HG03460 (cell line): Measurements from ENCODE around the gene CRY1.

ENCODE experiments used
- ATAC-seq: cut with Tn5 transposase; IDR thresholded peaks from one replicate; pipeline ENCODE4 v1.9.1; 2021; ENCODE audit not compliant: unreplicated experiment

The CRY1 gene

DNA sequence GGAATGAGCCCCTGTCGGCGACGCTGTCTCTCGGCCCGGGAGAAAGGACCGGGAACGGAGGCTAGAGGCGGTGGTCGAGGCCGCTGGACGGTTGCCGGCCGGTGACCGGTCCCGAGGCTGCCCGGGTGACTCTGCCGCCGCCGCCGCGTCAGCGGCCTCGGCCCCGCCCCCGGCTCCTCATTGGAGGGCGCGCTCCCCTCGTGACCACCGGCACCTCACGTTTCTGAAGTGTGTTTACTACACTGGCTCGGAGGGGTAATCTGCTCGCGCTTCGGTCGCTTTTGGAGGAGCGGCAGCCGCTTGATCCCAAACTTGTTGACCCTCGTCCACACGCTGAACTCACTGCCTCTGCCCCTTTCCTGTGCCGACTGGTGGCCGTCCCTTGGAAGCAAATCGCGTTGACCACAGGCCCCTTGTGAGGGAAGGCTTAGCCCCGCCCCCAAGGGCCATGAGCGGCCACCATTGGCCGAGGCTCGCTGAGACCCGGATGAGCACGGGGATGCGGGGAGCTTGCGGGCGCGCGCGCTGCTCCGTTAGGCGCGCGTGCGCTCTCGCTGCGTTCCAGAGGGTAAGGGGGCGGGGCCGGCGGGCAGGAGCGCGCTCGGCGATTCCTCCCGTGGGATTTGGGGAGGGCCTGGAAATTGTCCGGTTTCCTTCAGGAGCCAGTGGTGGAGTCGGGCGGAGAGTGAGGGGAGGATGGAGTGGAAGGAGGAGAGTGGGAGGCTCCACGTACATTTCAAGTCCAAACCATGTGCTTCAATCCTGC lies at the start of gene CRY1:
TSS of gene CRY1 (minus strand) at position 133 of the 766 bp plus-strand sequence. CDS start 588 bp downstream, outside the sequence.
- ATAC-seq: peak; percentile 86

DNA sequence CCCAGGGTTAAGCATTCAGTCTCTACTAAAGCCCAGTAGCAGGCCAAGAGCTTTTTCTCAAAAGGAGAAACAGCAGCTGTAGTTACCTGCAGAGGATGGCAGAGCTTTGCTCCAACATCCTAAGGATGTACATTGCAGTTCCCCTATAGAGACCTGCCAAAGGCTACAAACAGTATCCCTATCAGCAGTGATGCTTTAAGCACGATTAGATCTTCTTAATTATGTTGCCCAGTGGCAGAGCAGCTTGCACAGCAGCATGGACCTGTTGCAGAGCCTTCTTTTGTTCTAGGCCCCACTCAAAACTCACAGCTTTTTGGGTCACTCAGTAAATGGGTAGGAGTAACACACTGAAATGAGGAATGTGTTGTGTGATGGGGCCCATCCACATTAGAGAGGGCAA lies 46.4 kb upstream of the CRY1 start:
- no peak for ATAC-seq

DNA sequence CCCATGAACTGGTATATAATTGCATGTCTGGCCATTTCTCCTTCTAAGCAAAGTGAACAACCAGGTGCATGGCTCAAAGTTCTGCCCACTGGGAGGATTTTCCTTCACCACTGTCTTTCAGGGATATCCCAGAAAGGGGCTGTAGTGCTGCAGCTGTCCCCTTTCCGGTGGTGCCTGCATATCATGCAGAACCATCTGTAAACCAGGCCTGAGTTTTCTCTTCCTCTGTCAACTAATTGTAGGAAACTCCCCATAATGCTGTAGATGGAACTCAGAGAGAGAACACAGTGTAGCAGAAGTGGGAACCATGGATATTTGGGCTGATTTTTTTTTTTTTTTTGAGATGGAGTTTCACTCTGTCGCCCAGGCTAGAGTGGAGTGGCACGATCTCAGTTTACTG lies 45.6 kb upstream of the CRY1 start:
- no peak for ATAC-seq

DNA sequence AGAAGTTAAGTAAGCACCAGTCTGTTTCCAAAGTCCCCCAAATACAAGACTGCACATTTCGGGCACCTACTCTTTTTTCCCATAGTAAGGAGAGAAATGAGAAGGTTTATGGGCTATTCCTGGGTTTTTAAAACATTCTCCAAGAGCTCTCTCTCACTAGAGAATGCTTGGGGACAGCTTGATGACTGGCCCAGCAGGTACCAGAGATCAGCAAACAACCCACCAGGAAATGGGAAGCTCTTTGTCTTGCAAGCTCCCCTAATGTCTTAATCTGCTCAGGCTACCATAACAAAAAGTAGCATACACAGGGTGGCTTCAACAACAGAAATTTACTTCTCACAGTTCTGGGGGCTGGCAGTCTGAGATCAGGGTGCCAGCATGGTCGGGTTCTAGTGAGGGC lies 41.8 kb upstream of the CRY1 start:
- no peak for ATAC-seq

DNA sequence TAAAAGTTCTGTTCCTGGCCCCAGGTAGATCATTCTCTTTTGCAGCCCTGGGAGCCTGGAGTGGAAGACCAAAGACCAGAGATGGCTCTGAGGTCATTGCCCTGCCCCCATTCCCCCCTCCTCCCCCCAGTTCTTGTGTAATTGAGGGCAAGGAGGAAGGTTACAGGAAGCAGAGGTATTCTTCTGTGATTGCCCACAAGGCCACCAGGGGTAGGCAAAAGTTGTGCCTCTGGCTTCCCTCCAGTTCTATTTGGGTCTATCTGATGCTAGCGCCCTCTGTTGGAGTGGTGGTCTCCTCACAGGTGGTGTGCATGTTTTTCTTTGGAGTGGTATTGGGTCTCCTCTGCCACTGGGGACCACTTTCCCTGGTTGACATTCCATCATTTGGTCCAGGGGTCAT lies 41.2 kb upstream of the CRY1 start:
- ATAC-seq: no peak

DNA sequence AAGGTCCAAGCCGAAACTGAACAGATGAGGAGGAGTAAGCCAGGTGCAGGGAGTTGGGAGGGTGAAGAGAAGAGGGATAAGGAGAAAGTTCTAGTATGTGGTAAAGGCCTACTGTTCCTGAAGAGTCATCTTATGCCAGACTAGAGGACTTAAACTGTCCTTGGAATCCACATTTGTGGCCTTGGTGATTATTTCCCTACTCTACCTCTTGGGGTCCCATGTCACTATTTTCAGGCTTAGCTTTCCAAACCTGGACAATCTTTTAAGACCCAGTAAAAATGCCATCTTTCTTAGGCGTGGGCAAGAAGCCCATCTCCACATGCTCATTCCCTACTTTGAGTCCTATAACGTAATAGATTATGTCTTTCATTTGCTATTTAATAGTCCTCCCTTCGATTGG lies 40.1 kb upstream of the CRY1 start:
- ATAC-seq: no peak

DNA sequence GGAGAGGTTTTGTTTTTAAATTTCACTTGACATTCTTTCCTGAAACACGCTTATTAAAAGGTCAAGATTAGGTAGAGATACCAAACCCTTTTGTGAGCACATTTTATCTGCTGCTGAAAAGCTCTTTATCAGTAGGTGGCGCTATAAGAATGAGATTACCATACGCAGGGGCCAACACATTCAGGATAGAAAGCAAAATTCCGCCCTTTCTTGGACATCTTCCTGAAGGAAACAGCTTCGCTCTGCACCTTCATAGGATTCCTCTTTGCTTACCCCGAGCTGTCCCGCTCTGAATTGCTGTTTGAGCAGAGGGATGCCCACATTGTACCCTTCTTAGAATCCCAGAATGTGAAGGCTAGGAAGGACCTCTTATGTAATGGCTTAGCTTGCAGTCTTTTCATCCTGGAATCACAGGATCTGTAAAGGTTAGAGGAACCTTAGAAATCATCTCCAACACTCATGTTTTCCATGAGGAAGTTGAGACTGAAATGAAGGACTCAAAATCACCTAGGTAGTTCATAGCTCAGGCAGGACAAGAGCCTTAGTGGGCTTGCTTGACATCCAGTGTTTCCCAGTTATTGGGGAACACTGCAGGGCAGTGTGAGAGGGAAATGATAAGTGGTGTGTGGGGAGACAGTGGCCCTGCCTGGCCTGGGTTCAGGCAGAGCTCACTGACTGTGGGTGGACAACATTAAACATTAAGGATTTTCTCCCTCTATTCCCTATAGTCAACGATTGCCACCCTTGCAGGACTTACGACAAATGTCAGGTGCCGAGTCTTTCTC lies 38.7 kb upstream of the CRY1 start:
- ATAC-seq: no peak

DNA sequence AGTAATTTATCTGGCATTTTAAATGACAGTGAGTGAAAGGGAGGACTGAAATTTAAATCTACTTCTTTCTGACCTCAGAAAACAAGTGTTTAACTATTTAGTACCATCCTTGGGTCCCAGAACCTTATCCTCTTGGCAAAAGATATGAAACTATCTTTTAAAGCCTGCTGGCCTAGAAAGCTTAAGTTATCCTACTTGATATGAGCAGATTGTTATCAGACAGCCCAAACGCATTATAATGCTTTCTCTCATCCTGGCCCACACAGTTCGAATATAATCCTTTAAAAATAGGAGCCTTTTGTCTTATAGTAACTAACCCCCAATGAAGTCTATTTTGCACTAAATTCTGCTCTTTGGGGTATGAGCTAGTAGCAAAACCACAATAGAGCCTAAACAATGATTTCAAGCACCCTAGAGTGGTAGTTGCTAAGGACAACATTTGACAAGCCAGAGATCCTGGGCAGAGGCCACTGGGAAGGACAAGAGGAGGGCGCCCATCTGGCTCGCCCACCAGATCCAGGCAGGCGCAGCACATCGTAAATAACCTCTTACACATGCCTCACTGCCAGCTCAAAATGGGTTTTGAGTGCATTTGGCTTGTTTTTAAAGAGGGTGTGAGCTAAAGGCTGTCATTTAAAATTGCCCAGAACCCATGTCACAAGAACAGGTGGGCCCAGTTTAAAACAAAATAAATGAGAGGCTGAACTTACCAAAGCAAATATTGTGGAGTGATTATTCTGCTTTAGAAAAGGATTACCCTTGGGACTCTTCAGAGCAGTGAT lies 37.7 kb upstream of the CRY1 start:
- ATAC-seq: no peak

DNA sequence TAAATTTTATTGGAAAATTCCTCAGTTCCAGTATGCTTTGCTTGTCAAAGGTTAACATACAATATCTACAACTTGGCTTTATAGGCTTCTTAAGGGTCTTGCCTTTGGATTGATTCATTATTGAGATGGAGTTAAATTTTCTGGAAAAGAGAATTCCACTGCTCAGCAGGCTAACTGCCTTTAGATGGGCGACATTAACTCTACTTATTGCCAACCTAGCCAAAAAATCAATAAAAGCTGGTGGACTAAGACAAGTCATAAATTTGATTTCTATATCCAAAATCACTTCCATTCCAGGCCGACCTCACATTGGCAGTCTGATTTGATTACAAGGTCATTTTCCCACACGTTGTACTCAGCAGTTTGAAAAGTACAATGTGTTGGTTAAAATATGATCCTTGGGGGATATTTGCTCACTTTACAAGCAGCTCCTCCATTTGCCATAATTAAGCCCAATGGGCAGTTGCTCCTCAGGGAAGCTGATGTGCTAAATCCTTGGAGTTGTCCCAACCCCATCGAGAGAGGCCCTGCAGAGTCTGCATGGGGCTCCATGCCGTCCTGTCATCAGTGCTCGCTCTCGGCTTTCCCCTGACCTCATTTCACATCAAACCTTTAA lies 36.1 kb upstream of the CRY1 start:
- ATAC-seq: no peak

DNA sequence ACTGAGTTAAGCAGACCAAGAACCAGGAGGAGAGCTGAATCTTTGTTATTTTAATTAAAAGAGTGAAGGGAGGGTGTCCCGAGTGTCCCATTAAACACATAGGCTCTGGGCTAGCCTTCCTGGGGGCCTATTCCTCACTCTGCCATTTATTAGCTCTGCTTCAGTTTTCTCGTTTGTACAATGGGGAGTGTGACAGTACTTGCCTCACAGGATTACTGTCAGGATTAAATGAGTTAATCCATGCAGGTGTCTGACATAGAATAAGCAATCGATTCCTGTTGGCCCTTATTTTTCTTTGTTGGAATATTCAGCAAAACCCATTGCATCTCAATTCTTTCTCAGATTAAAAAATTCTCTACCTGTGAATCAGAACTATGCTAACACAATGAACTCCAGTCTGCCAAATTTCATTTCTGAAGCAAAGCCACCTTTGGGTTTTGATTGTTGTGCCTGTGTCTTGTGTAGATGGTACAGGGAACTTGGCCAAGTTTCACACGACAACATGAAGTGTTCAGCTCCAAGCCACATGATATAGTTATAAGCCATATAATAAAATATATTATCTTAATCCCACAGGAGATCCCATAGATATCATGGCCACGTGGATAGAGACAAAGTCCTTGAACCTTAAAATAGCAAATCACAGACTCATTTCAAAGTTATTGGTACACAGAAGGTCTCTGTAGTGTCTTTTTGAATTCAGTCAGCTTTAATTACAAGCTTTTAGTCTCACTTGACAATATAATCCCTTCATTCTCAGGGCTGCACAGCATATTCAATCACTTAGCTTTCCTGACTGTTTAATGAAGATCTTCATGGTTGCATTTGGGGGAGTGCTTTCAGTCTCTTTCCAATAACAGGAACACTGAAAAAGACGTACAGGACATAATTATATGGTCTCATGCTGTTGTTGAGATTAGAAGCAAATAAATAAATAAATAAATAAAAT lies 34.4 kb upstream of the CRY1 start:
- no peak for ATAC-seq

DNA sequence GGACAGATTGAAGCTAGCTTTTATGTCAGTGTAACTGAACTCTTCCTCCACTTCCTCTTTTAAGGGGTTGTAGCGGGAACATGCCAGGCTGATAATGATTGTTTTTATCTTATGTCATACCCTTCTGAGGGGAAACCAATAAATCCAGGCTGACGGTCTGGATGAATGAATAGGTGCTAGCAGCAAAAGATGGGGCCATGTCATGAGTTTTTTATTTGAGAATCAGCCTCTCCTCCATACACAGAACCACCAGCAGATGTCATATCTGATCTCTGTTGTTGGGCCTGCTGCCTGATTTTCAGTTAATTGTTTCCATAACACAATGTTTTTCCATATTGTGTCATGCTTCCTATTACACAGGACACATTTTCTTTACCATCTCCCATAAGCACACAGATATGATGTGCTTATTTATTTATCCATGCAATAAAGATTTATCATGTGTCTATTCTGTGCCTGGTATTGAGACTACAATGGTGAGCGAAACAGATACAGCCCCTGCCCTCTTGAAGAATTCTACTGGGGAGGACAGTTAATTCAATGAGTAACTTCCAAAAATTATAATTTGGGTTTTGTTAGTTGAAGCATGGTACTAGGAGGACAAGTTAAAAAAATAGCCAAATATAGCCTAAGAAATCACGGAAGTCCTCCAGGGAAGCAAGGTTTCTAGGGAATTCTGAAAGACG lies 33.6 kb upstream of the CRY1 start:
- ATAC-seq: no peak

DNA sequence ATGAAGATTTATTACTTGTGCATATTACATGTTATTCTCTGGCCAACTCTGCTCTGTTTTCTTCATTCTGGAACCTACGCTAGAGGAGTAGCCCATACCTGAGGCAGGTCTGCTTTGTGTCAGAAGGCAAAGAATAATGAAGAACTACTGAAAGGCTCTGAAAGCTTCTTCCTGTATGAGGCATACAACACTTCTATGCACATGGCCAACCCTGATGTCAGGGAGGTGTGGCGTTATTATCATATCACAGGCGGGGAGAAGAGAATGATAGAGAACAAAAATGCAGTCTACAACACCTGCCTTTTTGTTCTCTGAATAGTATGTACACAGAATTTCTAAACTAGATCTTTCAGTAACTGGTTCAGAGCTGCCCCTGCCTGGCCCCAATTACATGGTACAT lies 32.5 kb upstream of the CRY1 start:
- ATAC-seq: no peak

DNA sequence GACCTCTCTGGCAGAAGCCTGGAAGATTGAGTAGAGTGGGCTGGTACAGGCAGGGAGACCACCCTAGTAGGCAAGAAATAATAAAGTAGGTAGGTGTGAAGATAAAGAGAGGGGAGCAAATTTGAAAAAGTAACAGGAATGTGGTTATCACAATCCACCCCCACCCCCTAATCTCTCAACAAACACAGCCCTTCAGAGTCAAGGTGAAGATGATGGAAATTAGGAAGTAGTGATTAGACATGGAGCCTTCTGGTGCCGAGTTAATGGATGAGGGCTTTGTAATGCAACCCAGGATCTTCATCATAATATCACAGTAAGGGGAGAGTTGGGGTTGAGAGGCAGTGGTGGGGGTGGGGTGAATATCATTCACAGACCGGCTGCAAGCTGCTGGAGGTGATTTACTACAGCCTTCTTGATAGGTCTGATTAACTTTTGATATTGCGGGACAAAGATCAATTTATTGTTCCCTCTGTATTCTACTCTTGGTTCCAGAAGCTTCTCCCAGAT lies 29.2 kb upstream of the CRY1 start:
- no peak for ATAC-seq

DNA sequence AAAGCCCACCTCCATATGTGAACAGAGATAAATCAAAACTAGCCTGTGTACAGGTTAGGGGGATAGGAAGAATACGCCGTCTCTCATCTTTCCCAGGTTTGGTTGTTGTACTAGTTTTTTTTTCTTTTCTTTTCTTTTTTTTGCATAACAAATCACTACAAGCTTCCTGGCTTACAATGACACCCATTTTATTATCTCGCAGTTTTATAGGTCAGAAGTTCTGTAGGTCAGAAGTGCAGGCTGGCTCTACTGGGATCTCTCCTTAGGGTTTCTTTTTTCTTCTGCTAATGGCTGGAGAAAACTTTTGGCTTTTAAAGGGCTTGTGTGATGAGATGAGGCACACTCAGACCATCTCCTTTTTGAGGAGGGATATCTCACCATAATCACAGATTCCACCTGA lies 25.7 kb upstream of the CRY1 start:
- ATAC-seq: no peak

DNA sequence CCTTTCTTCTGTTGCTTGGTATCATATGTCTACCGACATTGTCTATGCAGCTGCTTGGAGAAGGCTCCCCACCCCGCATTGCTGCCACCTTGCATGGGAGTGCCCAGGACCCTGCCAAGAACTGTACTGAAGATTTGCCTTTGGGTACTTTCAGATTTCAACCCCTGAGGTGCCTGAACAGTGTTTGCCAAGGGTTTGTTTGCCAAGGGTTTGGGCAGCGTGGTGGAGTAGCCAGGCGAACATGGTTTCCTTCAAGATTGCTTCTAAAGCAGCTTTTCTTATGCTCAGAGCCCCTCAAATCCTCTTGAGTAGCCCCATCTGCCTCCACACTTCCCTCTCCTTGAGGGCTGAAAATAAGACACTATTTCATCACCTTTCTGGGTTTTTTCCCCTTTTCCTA lies 25.3 kb upstream of the CRY1 start:
- ATAC-seq: no peak

DNA sequence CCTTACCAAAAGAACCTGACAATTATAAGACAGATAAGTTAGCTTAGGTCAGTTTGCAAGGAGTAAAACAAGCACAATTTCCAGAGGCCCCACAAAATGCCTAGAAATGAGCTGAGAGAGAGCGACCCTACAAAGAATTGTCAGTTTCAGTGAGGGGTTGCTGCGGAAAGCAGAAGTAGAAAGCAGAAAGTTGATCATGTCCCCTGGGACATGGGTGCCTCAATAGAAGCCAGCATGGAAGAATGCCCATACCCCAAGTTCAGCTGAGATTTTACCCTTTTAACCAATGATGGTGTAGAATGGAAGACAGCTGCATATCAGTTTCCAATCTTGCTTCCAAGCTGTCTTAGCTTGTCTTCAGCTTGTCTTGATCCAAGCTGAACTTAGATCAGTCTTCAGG lies 21.8 kb upstream of the CRY1 start:
- no peak for ATAC-seq

DNA sequence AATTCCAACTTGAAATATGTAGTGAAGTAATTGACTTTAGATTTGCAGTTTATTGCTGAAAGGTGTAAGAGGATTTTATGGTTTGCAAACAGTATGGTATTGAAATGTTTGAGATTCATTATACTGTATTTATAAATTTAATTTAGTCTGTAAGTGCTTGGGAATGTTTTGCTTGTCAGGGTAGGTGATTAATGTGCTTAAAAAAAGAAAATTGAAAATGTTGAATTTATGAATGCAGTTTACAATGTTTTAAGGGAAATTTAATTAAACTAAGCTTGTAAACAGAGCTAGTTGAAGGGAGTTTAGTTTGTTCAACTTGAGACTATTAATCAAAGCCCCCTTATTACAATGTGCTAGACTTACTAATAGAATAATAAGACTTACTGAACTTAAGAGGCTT lies 18.0 kb upstream of the CRY1 start:
- ATAC-seq: no peak

DNA sequence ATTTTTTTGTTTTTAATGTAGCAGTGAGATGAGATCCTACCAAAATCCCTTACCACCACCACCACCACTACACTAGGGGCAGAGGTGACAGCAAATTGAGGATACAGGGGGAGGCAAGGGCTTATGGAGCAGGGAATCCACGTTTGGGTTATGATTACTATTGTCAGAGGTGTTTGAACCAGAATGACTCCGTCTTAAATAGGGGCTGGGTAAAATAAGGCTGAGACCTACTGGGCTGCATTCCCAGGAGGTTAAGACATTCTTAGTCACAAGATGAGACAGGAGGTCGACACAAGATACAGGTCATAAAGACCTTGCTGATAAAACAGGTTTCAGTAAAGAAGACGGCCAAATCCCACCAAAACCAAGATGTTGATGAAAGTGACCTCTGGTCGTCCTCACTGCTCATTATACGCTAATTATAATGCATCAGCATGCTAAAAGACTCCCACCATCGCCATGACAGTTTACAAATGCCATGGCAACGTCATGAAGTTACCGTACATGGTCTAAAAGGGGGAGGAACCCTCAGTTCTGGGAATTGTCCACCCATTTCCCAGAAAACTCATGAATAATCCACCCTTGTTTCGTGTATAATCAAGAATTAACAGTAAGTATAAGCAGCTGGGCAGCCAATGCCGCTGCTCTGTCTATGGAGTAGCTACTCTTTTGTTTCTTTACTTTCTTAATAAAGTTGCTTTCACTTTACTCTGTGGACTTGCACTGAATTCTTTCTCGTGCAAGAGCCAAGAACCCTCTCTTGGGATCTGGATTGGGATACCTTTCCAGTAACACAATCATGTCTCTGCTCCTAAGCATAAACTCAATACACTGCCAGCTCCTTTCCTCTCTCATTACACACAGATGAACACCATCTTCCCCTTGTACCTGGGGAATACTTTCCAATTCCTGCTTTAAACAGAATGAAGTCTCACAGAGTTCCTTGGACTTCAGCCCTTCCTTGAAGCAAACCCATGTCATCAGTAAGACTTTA lies 16.7 kb upstream of the CRY1 start:
- ATAC-seq: no peak
